Panc1 (cell line): ENCODE results near the gene ABHD12. TPM values are rescaled to one million over a fixed set of nuclear protein-coding genes. Genes with fewer than 3 reads are reported as not detected.

ENCODE experiments used
- ATAC-seq: fragments of 200-7000 bp; cut with Tn5 transposase; 2 replicates; pipeline ENCODE4 v1.9.1; 2020; ENCODE audit warnings: mild to moderate bottlenecking, moderate library complexity
- BruUV-seq: library from RNA; stranded (reverse); fragments of 400-500 nt; replicated peaks from 2 replicates; lab custom pipeline; 2021; lab: Mats Ljungman, UMichigan
- CTCF ChIA-PET: fragments of 300-600 bp; sonication (Branson Sonifier 250); formaldehyde crosslinking; loops from one replicate; lab custom pipeline; 2022; ENCODE audit warnings: antibody characterized with exemption; lab: Charles Lee
- POLR2A ChIA-PET: fragments of 300-600 bp; sonication (Branson Sonifier 250); formaldehyde crosslinking; loops from one replicate; lab custom pipeline; 2022; ENCODE audit warnings: antibody characterized with exemption; lab: Charles Lee
- DNase-seq: peaks from one replicate; pipeline ENCODE4 v3.0.0-alpha.2; 2010; ENCODE audit warnings: low read depth, low spot score
- H3K27ac ChIP-seq: 2 replicates; pipeline ENCODE4 v1.5.1; 2011; ENCODE audit warnings: mild to moderate bottlenecking, low read length, inconsistent platforms
- H3K27me3 ChIP-seq: fragments of 200-500 bp; sonication (Bioruptor generic); 2 replicates; pipeline ENCODE4 v1.6.0; 2014; ENCODE audit warnings: low read length, inconsistent platforms; ENCODE audit not compliant: control insufficient read depth, insufficient read depth
- H3K36me3 ChIP-seq: fragments of 200-500 bp; sonication (Bioruptor generic); 2 replicates; pipeline ENCODE4 v1.5.1; 2014; ENCODE audit warnings: inconsistent platforms, mild to moderate bottlenecking, low read length, moderate library complexity; ENCODE audit not compliant: control insufficient read depth, insufficient read depth
- H3K4me1 ChIP-seq: 2 replicates; pipeline ENCODE4 v1.5.1; 2011; ENCODE audit warnings: inconsistent platforms, mild to moderate bottlenecking, low read length, moderate library complexity; ENCODE audit not compliant: control insufficient read depth, insufficient read depth
- H3K4me3 ChIP-seq, 2 experiments: 2 replicates each; pipeline ENCODE4 v1.5.1; 2011 to 2012; ENCODE audit warnings: low read depth in 2 of 2, low read length in 2 of 2, mild to moderate bottlenecking in 2 of 2, inconsistent platforms in 1 of 2, moderate library complexity in 1 of 2
- H3K9me3 ChIP-seq: fragments of 200-500 bp; sonication (Bioruptor generic); 2 replicates; pipeline ENCODE4 v1.5.1; 2014; ENCODE audit warnings: low read depth, mild to moderate bottlenecking, inconsistent platforms, low read length, moderate library complexity; ENCODE audit not compliant: control insufficient read depth, insufficient read depth
- POLR2AphosphoS5 ChIP-seq: IDR thresholded peaks from 2 replicates; pipeline ENCODE4 v1.6.1; 2012; ENCODE audit warnings: mild to moderate bottlenecking, low read depth, low read length, moderate library complexity
- SIN3A ChIP-seq: IDR thresholded peaks from 2 replicates; pipeline ENCODE4 v1.6.1; 2012; ENCODE audit warnings: low read depth, mild to moderate bottlenecking, low read length, moderate library complexity, borderline replicate concordance; ENCODE audit not compliant: insufficient read depth
- TCF7L2 ChIP-seq: IDR thresholded peaks from 2 replicates; pipeline ENCODE4 v1.6.1; 2011; ENCODE audit warnings: mild to moderate bottlenecking, low read depth, low read length, inconsistent platforms
- in situ Hi-C: cut with HindIII; loops from 2 replicates; pipeline ENCODE4 v1.10.0; 2016; ENCODE audit warnings: low sequenced_read_pairs, low pct_unique_long_range_greater_than_20kb
- intact Hi-C: fragments of 100-400 bp; cut with micrococcal nuclease; formaldehyde crosslinking; loops from one replicate; pipeline ENCODE4 v1.10.0; 2022; ENCODE audit not compliant: unreplicated experiment
- total RNA-seq: library from RNA; stranded (reverse); gene quantifications from one replicate; pipeline ENCODE4 v1.2.1, GENCODE V29; 2021; ENCODE audit not compliant: unreplicated experiment
- TF ChIP-seq, protein P1 (sequence below): fragments of 450-650 bp; IDR thresholded peaks from 2 replicates; pipeline ENCODE4 v1.5.1; 2017; ENCODE audit warnings: mild to moderate bottlenecking
- TF ChIP-seq, protein P2 (sequence below), 2 experiments: IDR thresholded peaks; 2 replicates each; pipeline ENCODE4 v1.6.1; 2011 to 2012; ENCODE audit warnings: low read depth in 2 of 2, control low read depth in 1 of 2, low read length in 1 of 2, mild to moderate bottlenecking in 1 of 2, moderate library complexity in 1 of 2; ENCODE audit not compliant: insufficient read depth in 1 of 2

ABHD12 gene
- total RNA-seq, 1 experiment from 2014 or later = 90.9 TPM

DNA sequence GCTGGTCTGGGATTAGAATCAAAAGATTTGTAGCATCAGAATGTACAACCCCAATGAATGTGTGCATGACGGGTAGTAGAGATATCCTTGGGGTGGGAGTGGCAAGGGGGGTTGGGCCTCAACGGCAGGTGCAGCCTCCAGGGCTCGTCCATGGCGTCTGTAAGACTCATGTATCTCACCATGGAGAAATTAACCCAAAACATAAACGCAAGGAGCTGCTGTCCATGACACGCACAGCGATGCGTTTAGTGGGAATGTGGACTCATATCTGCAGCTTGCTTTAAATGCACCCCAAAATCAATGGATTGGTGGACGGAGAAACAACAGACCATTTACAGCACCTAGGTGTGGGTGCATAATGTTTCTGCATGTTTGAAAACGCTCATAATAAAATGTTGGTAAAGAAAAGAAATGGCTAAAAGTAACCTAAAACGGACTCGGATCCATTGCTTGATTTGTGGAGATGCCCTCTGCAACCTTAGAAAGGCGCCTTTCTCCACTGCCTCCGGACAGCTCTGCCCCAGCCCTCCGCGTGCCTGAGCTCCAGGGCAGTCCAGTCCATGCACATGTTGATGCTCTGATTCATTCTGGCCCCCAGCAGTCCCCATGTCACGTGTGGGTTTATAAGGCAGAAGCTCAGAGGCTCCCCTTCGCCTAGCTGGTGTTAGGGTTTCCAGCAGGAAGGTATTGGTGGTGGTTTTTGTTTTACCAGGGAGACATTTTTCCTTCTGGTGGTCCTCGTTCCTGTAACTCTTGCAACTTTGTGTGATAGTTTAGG, 118.2 kb downstream of the ABHD12 start:
- Histone ChIP-seq H3K9me3 (no peaks in the 10 kb centered on the region), H3K27ac (no peak overlapping the region; the same call in 1 of the 2 replicates), H3K27me3 (no peaks in the 10 kb centered on the region), H3K36me3 (peaks cover 34% of the 10 kb centered on the region), H3K4me1 (no peaks in the 10 kb centered on the region; the same call in 1 of the 2 replicates), H3K4me3 (no peak overlapping the region)
- TF ChIP-seq POLR2AphosphoS5 (no peak), TCF7L2 (no peak), SIN3A (no peak)
- TF ChIP-seq, protein P1, sequence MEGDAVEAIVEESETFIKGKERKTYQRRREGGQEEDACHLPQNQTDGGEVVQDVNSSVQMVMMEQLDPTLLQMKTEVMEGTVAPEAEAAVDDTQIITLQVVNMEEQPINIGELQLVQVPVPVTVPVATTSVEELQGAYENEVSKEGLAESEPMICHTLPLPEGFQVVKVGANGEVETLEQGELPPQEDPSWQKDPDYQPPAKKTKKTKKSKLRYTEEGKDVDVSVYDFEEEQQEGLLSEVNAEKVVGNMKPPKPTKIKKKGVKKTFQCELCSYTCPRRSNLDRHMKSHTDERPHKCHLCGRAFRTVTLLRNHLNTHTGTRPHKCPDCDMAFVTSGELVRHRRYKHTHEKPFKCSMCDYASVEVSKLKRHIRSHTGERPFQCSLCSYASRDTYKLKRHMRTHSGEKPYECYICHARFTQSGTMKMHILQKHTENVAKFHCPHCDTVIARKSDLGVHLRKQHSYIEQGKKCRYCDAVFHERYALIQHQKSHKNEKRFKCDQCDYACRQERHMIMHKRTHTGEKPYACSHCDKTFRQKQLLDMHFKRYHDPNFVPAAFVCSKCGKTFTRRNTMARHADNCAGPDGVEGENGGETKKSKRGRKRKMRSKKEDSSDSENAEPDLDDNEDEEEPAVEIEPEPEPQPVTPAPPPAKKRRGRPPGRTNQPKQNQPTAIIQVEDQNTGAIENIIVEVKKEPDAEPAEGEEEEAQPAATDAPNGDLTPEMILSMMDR = no peak
- TF ChIP-seq, protein P2, sequence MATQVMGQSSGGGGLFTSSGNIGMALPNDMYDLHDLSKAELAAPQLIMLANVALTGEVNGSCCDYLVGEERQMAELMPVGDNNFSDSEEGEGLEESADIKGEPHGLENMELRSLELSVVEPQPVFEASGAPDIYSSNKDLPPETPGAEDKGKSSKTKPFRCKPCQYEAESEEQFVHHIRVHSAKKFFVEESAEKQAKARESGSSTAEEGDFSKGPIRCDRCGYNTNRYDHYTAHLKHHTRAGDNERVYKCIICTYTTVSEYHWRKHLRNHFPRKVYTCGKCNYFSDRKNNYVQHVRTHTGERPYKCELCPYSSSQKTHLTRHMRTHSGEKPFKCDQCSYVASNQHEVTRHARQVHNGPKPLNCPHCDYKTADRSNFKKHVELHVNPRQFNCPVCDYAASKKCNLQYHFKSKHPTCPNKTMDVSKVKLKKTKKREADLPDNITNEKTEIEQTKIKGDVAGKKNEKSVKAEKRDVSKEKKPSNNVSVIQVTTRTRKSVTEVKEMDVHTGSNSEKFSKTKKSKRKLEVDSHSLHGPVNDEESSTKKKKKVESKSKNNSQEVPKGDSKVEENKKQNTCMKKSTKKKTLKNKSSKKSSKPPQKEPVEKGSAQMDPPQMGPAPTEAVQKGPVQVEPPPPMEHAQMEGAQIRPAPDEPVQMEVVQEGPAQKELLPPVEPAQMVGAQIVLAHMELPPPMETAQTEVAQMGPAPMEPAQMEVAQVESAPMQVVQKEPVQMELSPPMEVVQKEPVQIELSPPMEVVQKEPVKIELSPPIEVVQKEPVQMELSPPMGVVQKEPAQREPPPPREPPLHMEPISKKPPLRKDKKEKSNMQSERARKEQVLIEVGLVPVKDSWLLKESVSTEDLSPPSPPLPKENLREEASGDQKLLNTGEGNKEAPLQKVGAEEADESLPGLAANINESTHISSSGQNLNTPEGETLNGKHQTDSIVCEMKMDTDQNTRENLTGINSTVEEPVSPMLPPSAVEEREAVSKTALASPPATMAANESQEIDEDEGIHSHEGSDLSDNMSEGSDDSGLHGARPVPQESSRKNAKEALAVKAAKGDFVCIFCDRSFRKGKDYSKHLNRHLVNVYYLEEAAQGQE (IDR thresholded peaks at IDR 0.05; ENCODE audit: insufficient read depth in 1 of 2, low read depth in 2 of 2, low read length in 1 of 2) = no peak
- ATAC-seq (no peak), DNase-seq (no peak)
- intact Hi-C loops (no loop called here), in situ Hi-C loops (no loop called here)
- ChIA-PET CTCF (no interaction called here), POLR2A (no interaction called here)
- BruUV-seq = no TSS peak

DNA sequence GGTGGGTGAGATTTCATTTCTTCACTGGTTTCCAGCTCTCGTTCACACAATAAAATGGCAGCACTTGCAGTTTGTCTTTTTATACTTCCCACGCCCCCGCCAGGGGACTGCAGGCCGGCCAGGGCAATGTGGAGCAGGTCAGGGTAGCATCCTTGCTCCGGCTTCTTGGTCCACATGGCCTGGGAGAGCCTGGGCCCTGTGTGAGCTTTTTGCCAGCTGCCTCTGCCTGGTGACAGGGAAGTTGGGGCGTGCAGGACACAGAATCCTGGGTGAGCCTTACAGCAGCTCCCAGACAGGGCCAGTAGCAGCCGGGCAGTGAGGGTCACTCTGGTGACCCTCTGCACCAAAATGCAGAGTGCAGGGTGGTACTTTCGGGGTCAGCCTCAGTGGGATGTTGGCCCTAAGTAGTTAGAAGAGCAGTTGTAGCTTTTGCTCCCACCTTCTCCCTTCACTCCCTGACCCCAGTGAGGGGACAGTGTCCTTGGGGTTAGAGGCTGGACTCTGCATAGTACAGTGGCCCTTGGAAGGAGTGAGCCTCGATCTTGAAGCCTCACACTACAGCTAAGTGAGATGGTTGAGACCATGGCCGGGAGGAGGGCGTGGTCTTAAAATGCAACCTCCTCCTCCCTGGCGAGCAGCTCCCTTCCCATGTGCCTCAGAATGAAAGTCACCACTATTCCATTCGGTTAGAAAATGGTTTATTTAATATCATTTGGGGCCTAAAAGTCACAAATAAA, 119.0 kb downstream of the ABHD12 start:
- TF ChIP-seq, protein P2 (IDR thresholded peaks at IDR 0.05; ENCODE audit: insufficient read depth in 1 of 2, low read depth in 2 of 2, low read length in 1 of 2) = no peak
- TF ChIP-seq POLR2AphosphoS5 (no peak), TCF7L2 (no peak), SIN3A (no peak)
- TF ChIP-seq, protein P1 = no peak
- ATAC-seq (no peak), DNase-seq (no peak)
- H3K4me1 ChIP-seq = no peaks in the 10 kb centered on the region; the same call in 1 of the 2 replicates
- H3K36me3 ChIP-seq = peaks cover 34% of the 10 kb centered on the region
- in situ Hi-C loops = no loop called here
- CTCF ChIA-PET = no interaction called here
- H3K27me3 ChIP-seq = no peaks in the 10 kb centered on the region
- no peaks in the 10 kb centered on the region for H3K9me3 ChIP-seq
- H3K27ac ChIP-seq = no peak overlapping the region
- intact Hi-C loops = no loop called here
- BruUV-seq = no TSS peak
- POLR2A ChIA-PET = no interaction called here
- no peak overlapping the region for H3K4me3 ChIP-seq
